Mesenchymal stem cell (in vitro differentiated cells and primary cell): ENCODE results near the gene INPP4A.
"Not testable (repeated sequence)": the region's sequence is repeated elsewhere in the genome, so short reads cannot be mapped to it uniquely, and the experiment has no call there.

Experiments used
- DNase-seq: peaks from one replicate; pipeline ENCODE4 v3.0.0-alpha.2; 2013
- H2AFZ ChIP-seq: one replicate; pipeline ENCODE4 v1.6.1; 2013; ENCODE audit warnings: low read depth, mild to moderate bottlenecking, control low read depth, inconsistent platforms, low read length, moderate library complexity
- H2AK5ac ChIP-seq: 2 replicates; pipeline ENCODE4 v1.6.1; 2013; ENCODE audit warnings: low read length, moderate library complexity, mild to moderate bottlenecking, inconsistent platforms; ENCODE audit not compliant: severe bottlenecking
- H2BK120ac ChIP-seq: one replicate; pipeline ENCODE4 v1.6.1; 2013; ENCODE audit warnings: low read depth, mild to moderate bottlenecking, inconsistent platforms, low read length, moderate library complexity
- H2BK12ac ChIP-seq, 2 experiments: one replicate each; pipeline ENCODE4 v1.6.1; 2013; ENCODE audit warnings: inconsistent platforms in 2 of 2, low read length in 2 of 2, mild to moderate bottlenecking in 2 of 2, moderate library complexity in 2 of 2, control low read depth in 1 of 2
- H2BK15ac ChIP-seq: one replicate; pipeline ENCODE4 v1.6.1; 2013; ENCODE audit warnings: mild to moderate bottlenecking, low read depth, inconsistent platforms; ENCODE audit not compliant: poor library complexity, severe bottlenecking
- H2BK5ac ChIP-seq: 2 replicates; pipeline ENCODE4 v1.6.1; 2013; ENCODE audit warnings: low read depth, mild to moderate bottlenecking, low read length, control low read depth, inconsistent platforms; ENCODE audit not compliant: poor library complexity, severe bottlenecking
- H3K14ac ChIP-seq, 2 experiments: one replicate each; pipeline ENCODE4 v1.6.1; 2013; ENCODE audit warnings: inconsistent platforms in 2 of 2, low read length in 2 of 2, control low read depth in 1 of 2, mild to moderate bottlenecking in 1 of 2, moderate library complexity in 1 of 2
- H3K18ac ChIP-seq, 2 experiments: one replicate each; pipeline ENCODE4 v1.6.1; 2013; ENCODE audit warnings: inconsistent platforms in 2 of 2, low read length in 2 of 2, control low read depth in 1 of 2, low read depth in 1 of 2, mild to moderate bottlenecking in 1 of 2
- H3K23ac ChIP-seq, 2 experiments: one replicate each; pipeline ENCODE4 v1.6.1; 2013; ENCODE audit warnings: inconsistent platforms in 2 of 2, low read length in 2 of 2, mild to moderate bottlenecking in 2 of 2, moderate library complexity in 2 of 2, control low read depth in 1 of 2
- H3K27ac ChIP-seq: 2 replicates; pipeline ENCODE4 v1.5.1; 2013; ENCODE audit warnings: mild to moderate bottlenecking, moderate library complexity, low read length, control low read depth, inconsistent platforms; ENCODE audit not compliant: poor library complexity, severe bottlenecking
- H3K27me3 ChIP-seq, 2 experiments: 2 replicates each; pipeline versions ENCODE4 v1.6.1 to v1.7.0; 2013; ENCODE audit warnings: low read length in 2 of 2, mild to moderate bottlenecking in 2 of 2, moderate library complexity in 2 of 2, control low read depth in 1 of 2, inconsistent platforms in 1 of 2; ENCODE audit not compliant: control insufficient read depth in 1 of 2, insufficient read depth in 1 of 2
- H3K36me3 ChIP-seq, 2 experiments: 2 replicates each; pipeline versions ENCODE4 v1.6.1 to v1.7.0; 2013; ENCODE audit warnings: low read length in 2 of 2, control low read depth in 1 of 2, inconsistent platforms in 1 of 2, low read depth in 1 of 2, mild to moderate bottlenecking in 1 of 2; ENCODE audit not compliant: insufficient read depth in 2 of 2, control insufficient read depth in 1 of 2
- H3K4ac ChIP-seq, 2 experiments: one replicate each; pipeline ENCODE4 v1.6.1; 2013; ENCODE audit warnings: inconsistent platforms in 2 of 2, low read length in 2 of 2, mild to moderate bottlenecking in 2 of 2, moderate library complexity in 2 of 2, control low read depth in 1 of 2, low read depth in 1 of 2
- H3K4me1 ChIP-seq: 2 replicates; pipeline ENCODE4 v1.6.1; 2013; ENCODE audit warnings: low read depth, low read length, control low read depth; ENCODE audit not compliant: control insufficient read depth, insufficient read depth
- H3K4me2 ChIP-seq: 2 replicates; pipeline ENCODE4 v1.6.1; 2013; ENCODE audit warnings: low read length, mild to moderate bottlenecking, inconsistent platforms; ENCODE audit not compliant: poor library complexity, severe bottlenecking
- H3K4me3 ChIP-seq, 2 experiments: 2 replicates each; pipeline versions ENCODE4 v1.5.1 to v1.7.0; 2013; ENCODE audit warnings: low read length in 2 of 2, mild to moderate bottlenecking in 2 of 2, control low read depth in 1 of 2, low read depth in 1 of 2; ENCODE audit not compliant: insufficient read depth in 1 of 2
- H3K79me1 ChIP-seq: replicated peaks from 2 replicates; pipeline ENCODE4 v1.6.1; 2013; ENCODE audit warnings: mild to moderate bottlenecking, control low read depth, low read length, inconsistent platforms; ENCODE audit not compliant: poor library complexity, severe bottlenecking
- H3K9ac ChIP-seq: 2 replicates; pipeline ENCODE4 v1.7.0; 2013; ENCODE audit warnings: mild to moderate bottlenecking, low read length, moderate library complexity
- H3K9me3 ChIP-seq: 2 replicates; pipeline ENCODE4 v1.7.0; 2013; ENCODE audit warnings: mild to moderate bottlenecking, low read length; ENCODE audit not compliant: control insufficient read depth
- H4K8ac ChIP-seq: one replicate; pipeline ENCODE4 v1.6.1; 2013; ENCODE audit warnings: inconsistent platforms, mild to moderate bottlenecking, low read length, moderate library complexity
- H4K91ac ChIP-seq: one replicate; pipeline ENCODE4 v1.6.1; 2013; ENCODE audit warnings: mild to moderate bottlenecking, low read length, inconsistent platforms
- WGBS: methylation state at CpG from one replicate; pipeline ENCODE4 v1.1.7; 2013; ENCODE audit warnings: mixed read lengths; 5-methylcytosine and 5-hydroxymethylcytosine counted together

Gene INPP4A

DNA sequence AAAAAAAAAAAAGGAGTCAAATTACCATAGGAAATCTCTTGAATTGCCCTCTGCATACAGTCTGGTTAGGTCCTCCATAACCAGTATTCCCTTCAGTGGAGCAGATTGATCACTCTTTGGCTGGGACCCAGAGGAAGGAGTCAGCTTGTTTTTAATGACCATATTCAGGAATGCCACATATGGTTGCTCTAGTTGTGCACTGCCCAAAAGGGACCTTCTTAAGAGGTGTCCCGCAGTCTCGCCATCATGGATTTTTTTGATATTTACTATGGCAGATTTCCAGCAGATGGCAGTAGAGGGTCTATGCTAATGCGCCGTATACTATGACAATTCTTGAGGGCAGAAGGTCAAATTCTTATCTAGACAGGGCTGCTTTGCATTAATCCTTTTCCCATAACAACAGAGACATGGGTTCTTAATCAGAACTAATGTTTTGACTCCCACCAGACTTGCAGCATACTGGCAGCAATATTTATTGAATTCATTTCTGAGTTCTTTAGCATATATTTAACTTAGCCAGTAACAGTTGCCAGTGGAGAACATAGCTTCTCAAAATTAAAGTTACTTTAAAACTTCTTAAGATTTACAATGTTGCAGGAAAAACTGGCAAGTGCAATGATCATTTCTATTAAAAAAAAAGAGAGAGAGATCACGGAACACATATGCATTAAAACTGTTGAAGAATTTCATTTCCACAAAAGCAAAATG is 31.8 kb upstream of the INPP4A start:
- no peak overlapping the region for H2AK5ac ChIP-seq
- WGBS = 21% methylated on average over 4 of the region's 5 CpGs

DNA sequence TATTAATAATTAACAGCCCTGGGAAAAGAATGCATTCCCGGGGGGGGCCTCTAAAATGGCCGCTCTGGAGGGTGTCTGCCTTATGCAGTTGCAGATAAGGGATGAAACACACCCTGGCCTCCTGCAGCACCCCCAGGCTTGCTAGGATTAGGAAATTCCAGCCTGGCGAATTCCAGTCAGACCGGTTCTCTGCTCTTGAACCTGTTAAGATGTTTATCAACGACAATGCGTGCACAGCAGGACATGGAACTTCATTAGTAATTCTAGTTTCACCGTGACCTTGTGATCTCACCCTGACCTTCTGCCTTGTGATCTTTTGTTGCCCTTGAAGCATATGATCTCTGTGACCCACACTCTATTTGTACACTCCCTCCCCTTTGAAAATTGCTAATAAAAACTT is 30.4 kb upstream of the INPP4A start:
- not testable (repeated sequence) for H3K27ac ChIP-seq, H2BK12ac ChIP-seq, H3K36me3 ChIP-seq, H3K9ac ChIP-seq, H3K4me1 ChIP-seq, H3K23ac ChIP-seq, H3K4ac ChIP-seq, H3K14ac ChIP-seq, H2AK5ac ChIP-seq, H3K27me3 ChIP-seq, H2BK120ac ChIP-seq, DNase-seq, H3K4me3 ChIP-seq, H4K8ac ChIP-seq, H2BK5ac ChIP-seq, H3K4me2 ChIP-seq, H2AFZ ChIP-seq, H2BK15ac ChIP-seq, H3K9me3 ChIP-seq, H3K18ac ChIP-seq, H3K79me1 ChIP-seq, H4K91ac ChIP-seq
- WGBS = 91% methylated on average over 7 of the region's 7 CpGs

More for the DNA sequence above, 31.8 kb upstream of the INPP4A start:
- no peak overlapping the region for H4K8ac ChIP-seq
- peak; percentile 72 for DNase-seq
- no peak overlapping the region for H3K4ac ChIP-seq
- H3K18ac ChIP-seq = no peak overlapping the region
- H3K27me3 ChIP-seq = peaks cover 0 to 7% of the 10 kb centered on the region in 2 experiments
- no peak overlapping the region for H2AFZ ChIP-seq
- no peaks in the 10 kb centered on the region for H3K79me1 ChIP-seq
- H3K27ac ChIP-seq = no peak overlapping the region
- no peak overlapping the region for H4K91ac ChIP-seq
- H2BK120ac ChIP-seq = no peak overlapping the region
- no peak overlapping the region for H2BK15ac ChIP-seq
- H2BK5ac ChIP-seq = no peak overlapping the region
- H3K14ac ChIP-seq = no peak overlapping the region
- no peak overlapping the region for H3K4me3 ChIP-seq
- H3K36me3 ChIP-seq = no peaks in the 10 kb centered on the region
- H3K4me1 ChIP-seq = no peaks in the 10 kb centered on the region
- peak overlapping the region; percentile 28 for H3K9ac ChIP-seq
- peak overlapping the region; percentile 44 for H3K4me2 ChIP-seq
- H3K23ac ChIP-seq = no peak overlapping the region
- H2BK12ac ChIP-seq = no peak overlapping the region
- no peaks in the 10 kb centered on the region for H3K9me3 ChIP-seq

DNA sequence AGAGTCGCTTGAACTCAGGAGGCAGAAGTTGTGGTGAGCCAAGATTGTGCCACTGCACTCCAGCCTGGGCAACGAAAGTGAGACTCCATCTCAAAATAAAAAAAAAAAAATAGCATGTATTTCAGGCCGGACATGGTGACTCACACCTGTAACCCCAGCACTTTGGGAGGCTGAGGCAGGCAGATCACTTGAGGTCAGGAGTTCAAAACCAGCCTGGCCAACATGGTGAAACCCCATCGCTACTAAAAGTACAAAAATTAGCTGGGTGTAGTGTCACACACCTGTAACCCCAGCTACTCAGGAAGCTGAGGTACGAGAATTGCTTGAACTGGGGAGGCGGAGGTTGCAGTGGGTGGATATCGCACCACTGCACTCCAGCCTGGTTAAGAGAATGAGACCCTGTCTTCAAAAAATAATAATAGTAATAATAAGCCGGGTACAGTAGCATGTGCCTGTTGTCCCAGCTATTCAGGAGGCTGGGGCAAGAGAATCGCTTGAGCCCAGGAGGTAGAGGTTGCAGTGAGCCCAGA is 28.9 kb upstream of the INPP4A start:
- not testable (repeated sequence) for DNase-seq, H2BK15ac ChIP-seq, H3K4me3 ChIP-seq, H3K36me3 ChIP-seq, H2AFZ ChIP-seq, H3K27ac ChIP-seq, H3K79me1 ChIP-seq, H2BK12ac ChIP-seq, H3K9me3 ChIP-seq, H2AK5ac ChIP-seq, H4K91ac ChIP-seq, H3K23ac ChIP-seq, H3K4me2 ChIP-seq, H3K18ac ChIP-seq, H2BK5ac ChIP-seq, H3K4ac ChIP-seq, H3K4me1 ChIP-seq, H4K8ac ChIP-seq, H2BK120ac ChIP-seq, H3K9ac ChIP-seq, H3K14ac ChIP-seq
- peaks cover 0 to 16% of the 10 kb centered on the region in 2 experiments for H3K27me3 ChIP-seq
- 95% methylated on average over 8 of the region's 9 CpGs for WGBS

DNA sequence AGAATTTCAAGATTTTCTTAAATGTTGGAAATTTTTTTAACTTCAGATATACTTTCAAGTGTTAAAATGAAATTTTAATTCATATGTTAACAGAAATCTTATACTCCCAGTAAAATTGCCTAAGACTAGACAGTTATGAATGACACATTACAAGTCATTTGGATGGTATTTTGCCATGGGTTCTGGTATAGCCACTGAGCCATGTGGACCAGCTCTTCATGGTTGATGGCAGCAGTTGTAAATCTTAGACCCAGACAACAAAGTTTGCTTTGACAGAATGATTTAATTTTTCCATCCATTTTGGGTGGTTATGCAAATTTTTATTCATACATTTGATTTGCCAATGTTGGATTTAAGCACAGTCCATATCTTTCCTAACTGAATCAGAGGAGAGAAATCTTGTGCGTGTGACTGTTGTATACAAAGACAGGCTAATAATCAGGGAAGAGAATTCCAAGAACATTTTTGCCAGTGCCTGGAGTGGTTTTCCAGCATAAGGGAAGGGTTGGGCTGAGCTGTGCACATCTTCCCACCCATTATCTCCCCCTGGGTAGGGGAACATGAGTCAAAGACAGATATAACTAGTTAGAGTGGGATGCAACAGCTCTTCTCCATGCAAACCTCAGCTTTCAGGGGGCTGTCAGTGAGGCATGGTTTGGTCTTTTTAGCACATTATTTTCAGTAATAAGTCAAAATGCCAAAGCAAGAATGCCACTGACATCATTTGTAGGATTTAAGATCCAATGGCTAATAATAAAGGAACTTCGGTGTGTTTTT is 28.1 kb upstream of the INPP4A start:
- Histone ChIP-seq H2BK120ac (no peak overlapping the region), H3K14ac (no peak overlapping the region), H4K91ac (no peak overlapping the region), H2AK5ac (no peak overlapping the region), H3K27ac (no peak overlapping the region), H3K79me1 (no peaks in the 10 kb centered on the region), H2AFZ (no peak overlapping the region), H3K36me3 (no peaks in the 10 kb centered on the region), H2BK12ac (no peak overlapping the region), H3K23ac (no peak overlapping the region), H3K4me3 (no peak overlapping the region), H3K18ac (no peak overlapping the region), H3K27me3 (peaks cover 0 to 18% of the 10 kb centered on the region in 2 experiments), H3K4me2 (no peak overlapping the region), H4K8ac (no peak overlapping the region), H3K9ac (no peak overlapping the region), H3K4ac (no peak overlapping the region), H3K9me3 (no peaks in the 10 kb centered on the region), H2BK15ac (no peak overlapping the region), H3K4me1 (no peaks in the 10 kb centered on the region), H2BK5ac (no peak overlapping the region)
- peak; percentile 2 for DNase-seq
- WGBS = 100% methylated on average over 1 of the region's 2 CpGs
